ENCODE measurements around the gene EIF3L. TPM values are rescaled to one million over a fixed set of nuclear protein-coding genes. Genes with fewer than 3 reads are reported as not detected.

EIF3L gene
- total and polyA plus RNA-seq, 2 experiments from 2014 or later = 206 to 346 TPM

DNA sequence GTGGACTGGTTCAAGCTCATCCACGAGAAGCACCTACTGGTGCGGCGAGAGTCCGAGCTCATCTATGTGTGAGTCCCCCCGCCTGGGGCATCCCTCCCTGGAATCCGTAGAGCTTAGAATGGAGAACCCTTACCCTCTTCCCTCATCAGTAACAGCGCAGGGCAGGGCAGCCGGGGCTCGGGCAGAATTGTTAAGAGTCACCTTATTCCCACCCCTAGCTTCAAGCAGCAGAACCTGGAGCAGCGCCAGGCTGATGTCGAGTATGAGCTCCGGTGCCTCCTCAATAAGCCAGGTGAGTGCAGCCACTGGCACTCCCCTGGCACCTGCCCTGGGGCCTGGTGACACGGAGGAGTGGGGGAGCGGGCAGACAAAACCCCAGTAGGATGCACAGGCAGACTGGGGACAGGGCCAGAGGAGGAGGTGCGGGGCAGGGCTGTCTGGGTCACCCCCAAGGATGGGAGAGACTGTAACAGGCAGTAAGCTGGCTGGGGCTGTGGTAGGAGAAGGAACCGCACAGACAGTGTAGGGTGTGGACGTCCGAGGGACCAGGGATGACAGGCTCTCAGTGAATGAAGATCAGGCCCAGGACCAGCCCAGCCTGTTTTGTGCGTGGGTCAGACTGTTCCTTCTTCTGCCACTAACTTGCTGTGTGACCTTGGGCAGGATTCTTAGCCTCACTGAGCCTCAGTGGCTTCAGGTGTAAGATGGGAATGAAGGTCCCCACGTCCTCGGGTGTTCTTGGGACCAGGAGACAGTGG, 83.8 kb downstream of the EIF3L start:
- WGBS, 2 experiments (ENCODE audit: low coverage in 1 of 2, low lambda C conversion rate in 2 of 2, missing lambda C conversion rate in 2 of 2) = 68% methylated on average over 21 of the region's 21 CpGs
- in situ Hi-C loops (cut with MboI) = no loop called here
- Histone ChIP-seq H3F3A (ENCODE audit: insufficient read depth) (peaks cover 25% of the 10 kb centered on the region), H3K4me3 (no peak overlapping the region), H4K20me1 (ENCODE audit: insufficient read depth) (no peaks in the 10 kb centered on the region), H3K4me1 (ENCODE audit: insufficient read depth) (peaks cover 10% of the 10 kb centered on the region), H3K79me2 (ENCODE audit: insufficient read depth) (0 out of 2 replicates have a peak, but pooled peaks cover 3% of the 10 kb centered on the region), H3K9ac (0 out of 2 replicates have a peak overlapping the region, but pooled peaks have one; percentile 12), H3K9me2 (ENCODE audit: insufficient read depth) (no peaks in the 10 kb centered on the region), H3K27me3 (replicated peaks; ENCODE audit: insufficient read depth) (no peaks in the 10 kb centered on the region), H2AFZ (no peak overlapping the region), H3K36me3 (ENCODE audit: low read depth) (peaks cover 10% of the 10 kb centered on the region; the same call in 1 of the 2 replicates), H3K27ac (peak overlapping the region; percentile 69), H3K9me3 (ENCODE audit: low read depth) (no peaks in the 10 kb centered on the region), H3K4me2 (ENCODE audit: unreplicated experiment) (peak overlapping the region; percentile 19)
- TF ChIP-seq EZH2 (IDR thresholded peaks at IDR 0.05; ENCODE audit: insufficient read depth, poor library complexity, severe bottlenecking) = no peak
- no peak for TF ChIP-seq EZH2phosphoT487 (IDR thresholded peaks at IDR 0.05; ENCODE audit: insufficient read depth, low read depth)
- DNase-seq = peak; percentile 38

DNA sequence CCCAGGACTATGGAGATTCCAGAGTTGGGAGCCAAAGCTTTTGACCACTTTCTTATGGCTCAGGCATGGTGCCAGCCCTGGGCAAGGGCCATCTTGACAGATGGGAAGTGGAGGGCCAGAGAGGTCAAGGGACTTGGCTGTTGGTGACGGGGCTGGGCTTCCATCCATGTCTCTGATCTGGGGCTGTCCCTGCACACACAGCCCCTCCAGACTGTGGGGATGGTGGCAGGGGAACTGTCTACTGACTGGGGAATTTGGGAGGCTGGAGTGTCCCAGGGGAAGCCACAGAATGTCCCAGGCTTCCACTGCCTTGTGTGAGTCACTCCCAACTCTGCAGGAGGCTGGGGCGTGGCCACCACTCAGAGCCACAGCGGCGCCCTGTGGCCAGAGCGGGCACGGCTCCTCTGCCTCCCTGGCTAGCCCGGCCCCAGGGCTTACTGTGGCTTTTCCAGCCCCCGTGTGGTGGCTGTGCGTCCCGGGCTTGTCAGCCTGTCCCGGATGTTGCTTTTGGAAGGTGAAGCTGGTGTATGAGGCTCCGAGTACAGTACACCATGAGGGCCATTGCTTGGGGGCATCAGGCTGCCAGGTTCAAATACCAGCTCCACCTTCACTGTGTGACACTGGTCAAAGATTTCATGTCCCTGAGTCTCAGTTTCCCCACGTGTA, 84.6 kb downstream of the EIF3L start:
- Histone ChIP-seq H3K27me3 (replicated peaks; ENCODE audit: insufficient read depth) (no peaks in the 10 kb centered on the region), H3K4me1 (ENCODE audit: insufficient read depth) (peaks cover 10% of the 10 kb centered on the region), H3K9me2 (ENCODE audit: insufficient read depth) (no peaks in the 10 kb centered on the region), H3F3A (ENCODE audit: insufficient read depth) (peaks cover 25% of the 10 kb centered on the region), H2AFZ (no peak overlapping the region), H4K20me1 (ENCODE audit: insufficient read depth) (no peaks in the 10 kb centered on the region), H3K9ac (peak overlapping the region; percentile 43; the same call in 1 of the 2 replicates), H3K9me3 (ENCODE audit: low read depth) (no peaks in the 10 kb centered on the region), H3K4me3 (no peak overlapping the region), H3K4me2 (ENCODE audit: unreplicated experiment) (peak overlapping the region; percentile 19), H3K79me2 (ENCODE audit: insufficient read depth) (0 out of 2 replicates have a peak, but pooled peaks cover 3% of the 10 kb centered on the region), H3K36me3 (ENCODE audit: low read depth) (peaks cover 11% of the 10 kb centered on the region; the same call in 1 of the 2 replicates), H3K27ac (peak overlapping the region; percentile 69)
- in situ Hi-C loops (cut with MboI) = no loop called here
- TF ChIP-seq EZH2 (IDR thresholded peaks at IDR 0.05; ENCODE audit: insufficient read depth, poor library complexity, severe bottlenecking) (no peak), EZH2phosphoT487 (IDR thresholded peaks at IDR 0.05; ENCODE audit: insufficient read depth, low read depth) (no peak)
- peak; percentile 99 for DNase-seq
- 0 to 1% methylated on average over 9 to 12 of the region's 13 CpGs for WGBS, 2 experiments (ENCODE audit: low coverage in 1 of 2, low lambda C conversion rate in 2 of 2, missing lambda C conversion rate in 2 of 2)

MicroRNAs encoded within 50 kb of the gene (microRNA counts, 767-probe panel; counts per million panel counts)
- microRNA hsa-miR-658 = 447 counts per million, percentile 86 among the panel's probes with 10 or more counts
- microRNA hsa-miR-659-3p = 447 counts per million, percentile 86 among the panel's probes with 10 or more counts

Small RNA genes within 50 kb of the gene (microRNA-seq; reads per million reads assigned to microRNA genes)
- gene MIR659 (ENCODE audit: borderline number of aligned reads) = 1.5 reads per million

Small RNA genes within 50 kb of the gene (small RNA-seq; reads per million reads assigned to genes)
- gene MIR659 (ENCODE audit: low read depth, low replicate concordance) = not detected

Other genes starting within 250 kb of the EIF3L start
- gene GGA1, start 240.6 kb upstream of the EIF3L start, total RNA-seq (2014; rRNA removed; shearing (Covaris generic)) = 29.7 and 36.9 TPM in 2 replicates
- 29.7 and 29.9 TPM in 2 replicates for gene GGA1, start 240.6 kb upstream of the EIF3L start, polyA plus RNA-seq (2016; fragmentation: Nextera tagmentation; extraction: Ambion mirVana)
- gene SH3BP1, start 209.8 kb upstream of the EIF3L start, total RNA-seq (2014; rRNA removed; shearing (Covaris generic)) = 2.4 and 9.9 TPM in 2 replicates
- gene SH3BP1, start 209.8 kb upstream of the EIF3L start, polyA plus RNA-seq (2016; fragmentation: Nextera tagmentation; extraction: Ambion mirVana) = 0.81 and 0.89 TPM in 2 replicates
- 17.5 and 17.7 TPM in 2 replicates for gene PDXP, start 190.7 kb upstream of the EIF3L start, total RNA-seq (2014; rRNA removed; shearing (Covaris generic))
- gene PDXP, start 190.7 kb upstream of the EIF3L start, polyA plus RNA-seq (2016; fragmentation: Nextera tagmentation; extraction: Ambion mirVana) = 1.9 and 2.1 TPM in 2 replicates
- gene LGALS1, start 173.8 kb upstream of the EIF3L start, total RNA-seq (2014; rRNA removed; shearing (Covaris generic)) = 5,290 and 7,830 TPM in 2 replicates
- 6,727 and 6,984 TPM in 2 replicates for gene LGALS1, start 173.8 kb upstream of the EIF3L start, polyA plus RNA-seq (2016; fragmentation: Nextera tagmentation; extraction: Ambion mirVana)
- gene NOL12, start 163.1 kb upstream of the EIF3L start, total RNA-seq (2014; rRNA removed; shearing (Covaris generic)) = 4.9 and 19.1 TPM in 2 replicates
- 24.9 and 25.1 TPM in 2 replicates for gene NOL12, start 163.1 kb upstream of the EIF3L start, polyA plus RNA-seq (2016; fragmentation: Nextera tagmentation; extraction: Ambion mirVana)
- gene TRIOBP, start 152.4 kb upstream of the EIF3L start, total RNA-seq (2014; rRNA removed; shearing (Covaris generic)) = 127 and 135 TPM in 2 replicates
- 123 and 130 TPM in 2 replicates for gene TRIOBP, start 152.4 kb upstream of the EIF3L start, polyA plus RNA-seq (2016; fragmentation: Nextera tagmentation; extraction: Ambion mirVana)
- gene GCAT, start 41.5 kb upstream of the EIF3L start, total RNA-seq (2014; rRNA removed; shearing (Covaris generic)) = 36.1 and 73.7 TPM in 2 replicates
- 31.5 and 35.9 TPM in 2 replicates for gene GCAT, start 41.5 kb upstream of the EIF3L start, polyA plus RNA-seq (2016; fragmentation: Nextera tagmentation; extraction: Ambion mirVana)
- gene GALR3, start 26.0 kb upstream of the EIF3L start, total RNA-seq (2014; rRNA removed; shearing (Covaris generic)) = not detected in 2 replicates
- not detected in 2 replicates for gene GALR3, start 26.0 kb upstream of the EIF3L start, polyA plus RNA-seq (2016; fragmentation: Nextera tagmentation; extraction: Ambion mirVana)
- gene ANKRD54, start 5.1 kb upstream of the EIF3L start, total RNA-seq (2014; rRNA removed; shearing (Covaris generic)) = 31.0 and 58.0 TPM in 2 replicates
- gene ANKRD54, start 5.1 kb upstream of the EIF3L start, polyA plus RNA-seq (2016; fragmentation: Nextera tagmentation; extraction: Ambion mirVana) = 21.6 and 21.8 TPM in 2 replicates
- gene MICALL1, start 56.9 kb downstream of the EIF3L start, total RNA-seq (2014; rRNA removed; shearing (Covaris generic)) = 41.4 and 46.0 TPM in 2 replicates
- 7.5 and 8.0 TPM in 2 replicates for gene MICALL1, start 56.9 kb downstream of the EIF3L start, polyA plus RNA-seq (2016; fragmentation: Nextera tagmentation; extraction: Ambion mirVana)
- 0.22 TPM in 1 of 2 replicates, not detected in the other for gene C22orf23, start 104.2 kb downstream of the EIF3L start, total RNA-seq (2014; rRNA removed; shearing (Covaris generic))
- gene C22orf23, start 104.2 kb downstream of the EIF3L start, polyA plus RNA-seq (2016; fragmentation: Nextera tagmentation; extraction: Ambion mirVana) = 0.82 and 1.1 TPM in 2 replicates
- gene POLR2F, start 104.3 kb downstream of the EIF3L start, total RNA-seq (2014; rRNA removed; shearing (Covaris generic)) = 15.6 and 71.4 TPM in 2 replicates
- gene POLR2F, start 104.3 kb downstream of the EIF3L start, polyA plus RNA-seq (2016; fragmentation: Nextera tagmentation; extraction: Ambion mirVana) = 146 and 148 TPM in 2 replicates
- not detected in 2 replicates for gene SOX10, start 135.1 kb downstream of the EIF3L start, total RNA-seq (2014; rRNA removed; shearing (Covaris generic))
- gene SOX10, start 135.1 kb downstream of the EIF3L start, polyA plus RNA-seq (2016; fragmentation: Nextera tagmentation; extraction: Ambion mirVana) = not detected in 2 replicates
- gene PICK1, start 208.0 kb downstream of the EIF3L start, total RNA-seq (2014; rRNA removed; shearing (Covaris generic)) = 12.4 and 14.4 TPM in 2 replicates
- 8.1 and 8.4 TPM in 2 replicates for gene PICK1, start 208.0 kb downstream of the EIF3L start, polyA plus RNA-seq (2016; fragmentation: Nextera tagmentation; extraction: Ambion mirVana)
- 0.51 and 1.4 TPM in 2 replicates for gene SLC16A8, start 234.8 kb downstream of the EIF3L start, total RNA-seq (2014; rRNA removed; shearing (Covaris generic))
- gene SLC16A8, start 234.8 kb downstream of the EIF3L start, polyA plus RNA-seq (2016; fragmentation: Nextera tagmentation; extraction: Ambion mirVana) = 0.52 and 1.3 TPM in 2 replicates

Measured in GM23248 (cell line).